Hematopoietic multipotent progenitor cell treated with erythropoietin and hydrocortisone succinate and interleukin-3 and kit ligand, for 15 days (in vitro differentiated cells): ENCODE results near the gene ADO.

ENCODE experiments used
- DNase-seq: peaks from one replicate; pipeline ENCODE4 v3.0.0-alpha.2; 2015; ENCODE audit warnings: low spot score

ADO gene

GRCh38 chr10:62794306-62794705 is 10.2 kb upstream of the ADO start:
- no peak for DNase-seq

- no peak for DNase-seq
These were observed 9.4 kb upstream of the ADO start for GRCh38 chr10:62795100-62795499.

GRCh38 chr10:62795762-62796161 is 8.8 kb upstream of the ADO start:
- DNase-seq, result no peak

DNA sequence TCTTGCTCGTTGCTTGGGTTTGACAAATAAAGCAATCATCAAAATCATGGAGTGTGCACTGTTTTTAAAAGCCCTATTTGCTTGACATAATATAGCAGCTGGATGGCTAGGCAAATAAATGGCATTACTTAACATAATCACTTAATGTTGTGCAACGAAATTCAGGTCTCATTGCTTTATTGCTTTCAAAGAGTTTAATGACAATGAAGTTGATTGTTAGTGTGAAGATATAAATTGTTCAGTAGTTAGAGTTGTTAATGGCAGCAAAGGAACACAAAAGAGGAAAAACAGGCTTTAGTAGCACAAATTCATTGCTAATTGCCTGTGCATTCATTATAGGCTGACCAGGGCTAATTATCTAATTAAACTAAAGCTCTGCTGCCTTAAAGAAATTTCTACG is 7.6 kb upstream of the ADO start:
- DNase-seq, result no peak

DNA sequence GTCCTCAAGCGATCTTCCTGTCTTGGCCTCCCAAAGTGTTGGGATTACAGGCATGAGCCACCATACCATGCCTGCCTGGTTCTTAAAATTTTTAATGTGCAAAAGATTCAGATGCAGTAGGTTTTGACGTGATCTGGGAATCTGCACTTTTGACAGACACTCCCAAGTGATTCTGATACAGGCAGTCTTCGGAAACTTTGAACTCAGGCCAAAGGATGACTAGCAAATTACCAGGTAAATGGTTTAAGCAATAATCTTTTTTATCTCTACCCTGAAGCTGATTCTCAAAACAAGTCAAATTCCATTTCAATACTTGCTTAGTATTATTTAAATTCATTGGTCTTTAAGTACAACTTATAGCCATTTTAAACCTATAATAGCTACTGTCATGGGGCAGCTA is 2.6 kb upstream of the ADO start:
- DNase-seq, result no peak

DNA sequence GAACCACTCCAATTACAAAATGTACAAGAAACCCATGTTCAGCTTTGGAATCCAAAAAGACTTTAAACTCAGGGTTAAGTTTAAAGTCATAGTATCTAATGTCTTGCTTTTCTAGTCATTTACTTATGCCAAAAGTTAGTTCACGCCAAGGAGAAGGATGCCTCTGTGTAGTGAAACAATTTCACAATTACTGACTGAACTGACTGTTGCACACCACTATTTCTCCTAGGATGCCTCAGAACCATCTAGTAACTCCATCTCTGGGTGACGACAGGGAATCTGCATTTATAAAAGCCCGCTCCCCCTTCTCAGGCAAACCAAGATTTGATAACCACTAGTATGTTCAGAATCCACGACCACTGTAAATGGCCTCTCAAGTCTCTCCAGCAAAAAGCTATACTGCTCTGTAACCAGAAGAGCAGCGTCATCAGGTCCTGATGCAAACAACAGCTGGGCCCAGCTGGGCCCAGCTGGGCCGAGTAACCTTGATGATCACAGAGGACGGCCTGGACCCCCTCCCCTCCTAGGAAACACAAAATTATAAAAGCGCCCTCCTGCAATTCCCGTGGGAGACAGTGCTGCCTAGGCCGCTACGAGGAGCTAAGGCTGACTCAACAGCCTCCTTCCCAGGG is 680 bp upstream of the ADO start:
- no peak for DNase-seq

- no peak for DNase-seq
These were observed 945 bp downstream of the ADO start for GRCh38 chr10:62805231-62806099.

- DNase-seq, result no peak
These were observed 1.7 kb downstream of the ADO start for GRCh38 chr10:62806251-62806650.

- DNase-seq, result no peak
These were observed 5.8 kb downstream of the ADO start for GRCh38 chr10:62810156-62810902.

GRCh38 chr10:62811159-62811875 is 6.8 kb downstream of the ADO start:
- DNase-seq, result no peak

DNA sequence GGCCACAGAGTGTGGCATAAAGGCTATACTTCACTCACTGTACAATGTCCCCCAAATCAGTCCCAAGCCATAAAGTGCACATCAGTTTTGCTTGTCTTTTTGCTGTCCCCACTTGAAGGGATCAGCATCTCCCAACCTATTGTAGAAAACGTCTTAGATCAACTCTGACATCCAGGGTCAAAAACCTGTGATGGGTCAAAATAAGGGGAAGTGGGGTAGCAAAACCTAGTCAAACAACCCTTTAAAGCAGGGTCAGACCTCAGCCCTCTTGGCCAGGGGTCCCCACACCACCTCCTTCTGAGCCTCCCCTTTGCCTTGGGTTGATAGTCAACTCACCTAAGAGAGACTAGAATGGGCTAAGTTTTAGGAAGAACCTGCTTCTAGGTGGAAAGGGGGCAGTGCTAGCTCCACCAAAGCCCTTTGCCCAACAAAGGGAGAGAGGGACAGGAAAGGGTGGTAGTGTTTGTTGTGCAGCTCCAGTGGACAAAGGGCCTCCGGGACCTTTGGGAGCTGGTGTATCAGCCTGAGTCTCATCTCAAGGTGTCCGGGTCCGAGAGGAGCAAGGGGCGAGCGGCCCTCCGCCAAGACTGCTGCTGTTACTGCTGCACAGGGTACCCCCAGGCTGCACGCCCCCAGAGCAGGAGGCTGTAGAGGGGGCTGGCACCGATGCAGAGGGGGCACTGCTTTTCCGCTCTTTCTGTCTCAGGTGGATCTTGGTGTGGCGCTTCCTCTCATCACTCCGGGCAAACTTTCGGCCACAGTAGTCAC is 8.3 kb downstream of the ADO start:
- no peak for DNase-seq

- DNase-seq, result no peak
These were observed 8.9 kb downstream of the ADO start for GRCh38 chr10:62813453-62813852.

GRCh38 chr10:62813981-62814380 is 9.5 kb downstream of the ADO start:
- DNase-seq, result no peak

- no peak for DNase-seq
These were observed 10.3 kb downstream of the ADO start for GRCh38 chr10:62814756-62815380.

GRCh38 chr10:62815381-62816075 is 11.0 kb downstream of the ADO start:
- DNase-seq, result no peak

DNA sequence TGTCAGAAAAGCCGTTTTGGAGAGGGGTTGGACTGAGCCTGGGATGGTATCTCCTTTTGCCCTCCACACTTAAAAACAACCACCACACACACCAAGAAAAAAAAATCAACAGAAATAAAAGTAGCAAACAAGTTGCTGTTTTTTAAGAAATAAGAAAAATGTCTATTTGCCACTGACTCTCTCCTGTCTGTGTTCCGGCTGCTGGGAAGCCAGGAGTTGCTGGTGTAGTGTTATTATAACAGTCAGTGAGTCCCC is 11.5 kb downstream of the ADO start:
- DNase-seq, result no peak

- DNase-seq, result peak; percentile 89
These were observed 12.0 kb downstream of the ADO start, which contains the start of gene EGR2 for GRCh38 chr10:62816331-62817120. EGR2 (minus strand) TSS chr10:62816366; CDS start chr10:62816029, 337 bp downstream.

DNA sequence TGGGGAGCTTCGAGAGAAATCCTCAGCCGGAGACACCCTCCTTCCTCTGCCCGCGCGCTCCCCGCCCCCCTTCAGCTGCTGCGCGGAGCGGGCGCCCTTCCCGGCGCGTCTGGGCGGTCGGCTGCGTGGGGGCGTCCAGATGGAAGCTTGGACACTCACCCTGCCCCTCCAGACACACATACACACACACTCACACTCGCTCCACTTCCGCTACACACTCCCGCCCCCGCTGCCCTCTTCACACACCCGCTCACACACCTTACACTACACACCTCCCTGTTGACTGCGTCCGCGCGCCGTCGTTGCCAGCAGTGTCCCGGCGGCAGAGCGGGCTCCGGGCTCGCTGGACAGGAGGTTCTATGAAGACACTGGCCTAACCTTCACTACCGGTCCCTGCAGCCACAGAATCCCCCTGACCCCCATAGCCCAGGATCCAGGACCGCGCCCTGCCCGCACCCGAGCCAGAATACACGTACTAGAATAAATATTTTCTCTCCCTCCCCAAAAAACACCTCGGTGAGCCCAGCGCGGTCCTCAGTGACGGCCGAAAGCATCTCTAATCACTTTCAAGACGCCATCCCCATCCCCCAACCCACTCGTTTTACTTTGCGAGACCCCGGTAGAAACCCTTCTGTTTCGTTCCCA is 12.7 kb downstream of the ADO start:
- no peak for DNase-seq

GRCh38 chr10:62817766-62818425 is 13.4 kb downstream of the ADO start:
- peak; percentile 56 for DNase-seq
